B cell (primary cell): Measurements from ENCODE around the gene DRD2. TPM values are rescaled to one million over a fixed set of nuclear protein-coding genes. Genes with fewer than 3 reads are reported as not detected.

ENCODE experiments used
- ATAC-seq: fragments of 200-7000 bp; cut with Tn5 transposase; one replicate; pipeline ENCODE4 v1.10.0; 2021; ENCODE audit warnings: low read depth, mild to moderate bottlenecking, moderate number of reproducible peaks, moderate library complexity
- CTCF ChIA-PET: fragments of 350-600 bp; sonication (Branson Sonifier 250); formaldehyde crosslinking; loops from one replicate; lab custom pipeline; 2021; ENCODE audit warnings: antibody characterized with exemption, inconsistent platforms; lab: Charles Lee
- POLR2A ChIA-PET: fragments of 350-600 bp; sonication (Branson Sonifier 250); formaldehyde crosslinking; loops from one replicate; lab custom pipeline; 2021; ENCODE audit warnings: antibody characterized with exemption; lab: Charles Lee
- DNase-seq: peaks from one replicate; pipeline ENCODE4 v3.0.0; 2013
- H2AFZ ChIP-seq: 2 replicates; pipeline ENCODE4 v1.6.1; 2012; ENCODE audit warnings: mild to moderate bottlenecking, low read depth, low read length; ENCODE audit not compliant: insufficient read depth, poor library complexity, severe bottlenecking
- H3K27ac ChIP-seq, 2 donors: 1 replicate in 1 of 2; 2 replicates in 1 of 2; pipeline ENCODE4 v1.5.1; 2012 to 2013; ENCODE audit warnings: low read length in 2 of 2, mild to moderate bottlenecking in 2 of 2, moderate library complexity in 1 of 2
- H3K27me3 ChIP-seq, 4 experiments: fragments of 200-600 bp in 1 of 4; sonication (generic) in 1 of 4; replicated peaks in 1 of 4; 1 replicate in 2 of 4; 2 replicates in 2 of 4; pipeline versions ENCODE4 v1.6.1 to v1.7.0; 2013 to 2016; ENCODE audit warnings: low read length in 3 of 4, mild to moderate bottlenecking in 2 of 4, mixed read lengths in 1 of 4, moderate library complexity in 1 of 4; ENCODE audit not compliant: insufficient read depth in 4 of 4, control insufficient read depth in 3 of 4; ENCODE audit errors: control extremely low read depth in 1 of 4
- H3K36me3 ChIP-seq, 2 experiments: replicated peaks in 1 of 2; 1 replicate in 1 of 2; 2 replicates in 1 of 2; pipeline versions ENCODE4 v1.6.1 to v1.7.1; 2013; ENCODE audit warnings: low read length in 1 of 2; ENCODE audit not compliant: insufficient read depth in 2 of 2, control insufficient read depth in 1 of 2; ENCODE audit errors: control extremely low read depth in 1 of 2, extremely low read depth in 1 of 2
- H3K4me1 ChIP-seq, 2 donors: fragments of 200-600 bp in 1 of 2; sonication (generic) in 1 of 2; 1 replicate in 1 of 2; 2 replicates in 1 of 2; pipeline versions ENCODE4 v1.5.1 to v1.6.1; 2013 to 2017; ENCODE audit warnings: low read length in 2 of 2; ENCODE audit not compliant: control insufficient read depth in 2 of 2, insufficient read depth in 2 of 2
- H3K4me2 ChIP-seq: replicated peaks from 2 replicates; pipeline ENCODE3; 2012; ENCODE audit warnings: mild to moderate bottlenecking, low read depth, low read length; ENCODE audit not compliant: poor library complexity, severe bottlenecking
- H3K4me3 ChIP-seq, 5 experiments: fragments of 200-600 bp in 1 of 5; sonication (generic) in 1 of 5; 1 replicate in 3 of 5; 2 replicates in 2 of 5; pipeline versions ENCODE4 v1.5.1 to v1.7.0; 2011 to 2016; ENCODE audit warnings: low read length in 4 of 5, mild to moderate bottlenecking in 4 of 5, low read depth in 2 of 5, control low read depth in 1 of 5, moderate library complexity in 1 of 5; ENCODE audit not compliant: insufficient read depth in 1 of 5; ENCODE audit errors: control extremely low read depth in 1 of 5, extremely low read depth in 1 of 5
- H3K79me2 ChIP-seq: fragments of 200-600 bp; sonication (generic); one replicate; pipeline ENCODE4 v1.6.0; 2016; ENCODE audit warnings: low read length; ENCODE audit not compliant: control insufficient read depth, insufficient read depth
- H3K9ac ChIP-seq: fragments of 200-600 bp; sonication (generic); 2 replicates; pipeline ENCODE4 v1.6.1; 2017; ENCODE audit warnings: mild to moderate bottlenecking, low read length, moderate library complexity
- H3K9me3 ChIP-seq, 3 donors: one replicate each; pipeline versions ENCODE4 v1.6.1 to v1.7.1; 2013; ENCODE audit warnings: low read length in 2 of 3; ENCODE audit not compliant: control insufficient read depth in 2 of 3, insufficient read depth in 1 of 3; ENCODE audit errors: control extremely low read depth in 1 of 3
- H4K20me1 ChIP-seq: 2 replicates; pipeline ENCODE4 v1.6.0; 2012; ENCODE audit warnings: mild to moderate bottlenecking, low read length; ENCODE audit not compliant: insufficient read depth, control insufficient read depth, poor library complexity, severe bottlenecking
- H3K27ac Mint-ChIP-seq: one replicate; pipeline ENCODE4 v1.8.0; 2021; ENCODE audit warnings: mixed read lengths
- H3K27me3 Mint-ChIP-seq: one replicate; pipeline ENCODE4 v1.8.0; 2021; ENCODE audit warnings: mixed read lengths
- H3K4me1 Mint-ChIP-seq: one replicate; pipeline ENCODE4 v1.8.0; 2021; ENCODE audit warnings: mixed read lengths
- H3K4me3 Mint-ChIP-seq: one replicate; pipeline ENCODE4 v1.8.0; 2021; ENCODE audit warnings: mixed read lengths
- H3K9me3 Mint-ChIP-seq: one replicate; pipeline ENCODE4 v1.8.0; 2022; ENCODE audit warnings: mixed read lengths; ENCODE audit not compliant: insufficient read depth
- CTCF ChIP-seq: fragments of 200-600 bp; IDR thresholded peaks from one replicate; pipeline ENCODE4 v1.8.0; 2022; ENCODE audit warnings: antibody characterized with exemption, mild to moderate bottlenecking
- EZH2 ChIP-seq: IDR thresholded peaks from 2 replicates; pipeline ENCODE4 v1.6.1; 2012; ENCODE audit warnings: borderline replicate concordance, low read depth, mild to moderate bottlenecking, moderate library complexity, low read length; ENCODE audit not compliant: insufficient read depth, poor library complexity, severe bottlenecking
- WGBS: methylation state at CpG from one replicate; pipeline ENCODE4 v1.1.5; 2013; ENCODE audit warnings: missing lambda C conversion rate; ENCODE audit not compliant: insufficient coverage; 5-methylcytosine and 5-hydroxymethylcytosine counted together
- intact Hi-C: fragments of 100-400 bp; cut with micrococcal nuclease; formaldehyde crosslinking; loops from one replicate; pipeline ENCODE4 v1.10.0; 2022
- polyA plus RNA-seq: library from polyadenylated mRNA; depleted of rRNA; stranded (reverse); fragments of >200 nt; gene quantifications from 2 replicates; pipeline ENCODE4 v1.2.3, GENCODE V29; 2012
- total RNA-seq, 2 donors: library from RNA; stranded (reverse); fragments of 120-200 nt in 1 of 2; gene quantifications; 1 replicate in 1 of 2; 2 replicates in 1 of 2; pipeline versions ENCODE4 v1.2.3 to v1.2.4, GENCODE V29; 2013 to 2022

The DRD2 gene
- total and polyA plus RNA-seq, 2 donors (not counting 1 experiment from before 2014, with no cell fraction given) = not detected

- no peaks in the 10 kb centered on the region for H3K27me3 Mint-ChIP-seq
These were observed 82.8 kb downstream of the DRD2 start for GRCh38 chr11:113392236-113392921.

More at GRCh38 chr11:113392236-113392921, 82.8 kb downstream of the DRD2 start:
- Histone ChIP-seq H3K79me2 (no peaks in the 10 kb centered on the region), H3K9ac (no peak overlapping the region), H3K36me3 (no peaks in the 10 kb centered on the region), H3K27me3 (peaks cover 0 to 28% (median 17%) of the 10 kb centered on the region in 4 experiments), H3K4me3 (no peak overlapping the region), H3K4me2 (no peak overlapping the region), H2AFZ (no peak overlapping the region), H4K20me1 (no peaks in the 10 kb centered on the region), H3K4me1 (peaks cover 0 to 9% of the 10 kb centered on the region in 2 donors), H3K27ac (no peak overlapping the region), H3K9me3 (peaks cover 0 to 11% (median 0%) of the 10 kb centered on the region in 3 donors)
- CTCF ChIA-PET = no interaction called here
- intact Hi-C loops = no loop called here
- Mint-ChIP-seq H3K9me3 (no peaks in the 10 kb centered on the region), H3K4me3 (no peak overlapping the region), H3K4me1 (no peaks in the 10 kb centered on the region), H3K27ac (no peak overlapping the region)
- POLR2A ChIA-PET = no interaction called here
- WGBS = 83% methylated on average over 1 of the region's 3 CpGs
- DNase-seq (no peak), ATAC-seq (no peak)
- TF ChIP-seq CTCF = no peak
- no peak for TF ChIP-seq EZH2
